ENCODE measurements around the gene CPNE4.

The CPNE4 gene

DNA sequence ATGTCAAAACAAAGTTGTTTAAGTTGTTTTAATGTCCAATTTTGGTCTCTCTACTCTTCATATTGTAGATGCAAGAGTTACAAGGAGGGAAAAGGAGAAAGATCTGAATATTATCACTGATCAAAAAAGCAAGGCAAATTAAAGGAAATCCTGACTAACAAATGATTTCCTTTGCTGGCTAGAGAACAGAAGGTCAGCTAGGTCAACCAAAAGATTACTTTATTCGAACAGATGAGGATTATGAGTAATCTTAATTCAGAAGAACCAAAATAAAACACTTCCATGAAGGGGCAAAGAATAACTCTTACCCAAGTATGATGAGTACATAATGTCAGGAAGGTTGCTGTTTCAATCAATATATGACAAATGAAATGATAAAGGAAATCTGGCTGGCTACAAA lies 33.8 kb downstream of the CPNE4 start:
- no peak for TF ChIP-seq CTCF (IDR thresholded peaks at IDR 0.05)

DNA sequence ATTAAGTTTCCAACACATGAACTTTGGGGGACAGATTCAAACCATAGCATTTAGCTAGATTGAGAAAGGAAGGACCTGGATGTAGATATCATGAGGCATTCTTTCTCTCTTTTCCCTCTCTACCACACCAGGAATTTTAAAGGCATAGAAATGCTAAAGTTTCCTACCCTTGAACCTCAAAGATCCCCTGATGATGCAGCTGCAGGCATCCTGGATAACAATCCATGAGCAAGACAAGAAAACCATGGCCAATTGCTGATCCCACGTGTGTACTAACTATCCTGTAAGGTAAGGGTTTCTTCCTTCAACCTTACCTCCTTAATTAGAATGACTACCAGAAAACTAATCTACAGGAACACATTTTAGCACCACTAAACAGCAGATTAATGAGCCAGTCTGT lies 36.8 kb downstream of the CPNE4 start:
- TF ChIP-seq CTCF (IDR thresholded peaks at IDR 0.05): no peak

DNA sequence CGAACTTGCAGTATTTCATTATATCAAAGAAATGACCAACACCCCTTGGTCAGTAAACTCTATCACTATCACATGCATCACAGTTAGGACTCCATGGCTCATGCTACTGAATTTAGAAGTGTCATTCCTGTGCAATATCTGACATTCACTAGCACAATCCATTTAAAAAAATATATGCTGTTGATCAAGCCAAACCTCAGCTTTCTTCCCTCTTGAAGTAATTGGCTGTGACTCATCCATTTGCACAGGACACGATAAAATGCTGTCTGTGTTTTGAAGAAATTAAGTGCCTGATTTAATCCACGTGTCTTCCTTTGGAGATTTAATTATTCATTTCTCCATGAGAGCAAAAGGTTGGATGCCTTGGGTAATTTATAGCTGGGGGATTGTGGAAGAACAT lies 38.9 kb downstream of the CPNE4 start:
- no peak for TF ChIP-seq CTCF (IDR thresholded peaks at IDR 0.05)

- TF ChIP-seq CTCF (IDR thresholded peaks at IDR 0.05): no peak
Measured at GRCh38 chr3:131989318-131989717, 45.5 kb downstream of the CPNE4 start.

DNA sequence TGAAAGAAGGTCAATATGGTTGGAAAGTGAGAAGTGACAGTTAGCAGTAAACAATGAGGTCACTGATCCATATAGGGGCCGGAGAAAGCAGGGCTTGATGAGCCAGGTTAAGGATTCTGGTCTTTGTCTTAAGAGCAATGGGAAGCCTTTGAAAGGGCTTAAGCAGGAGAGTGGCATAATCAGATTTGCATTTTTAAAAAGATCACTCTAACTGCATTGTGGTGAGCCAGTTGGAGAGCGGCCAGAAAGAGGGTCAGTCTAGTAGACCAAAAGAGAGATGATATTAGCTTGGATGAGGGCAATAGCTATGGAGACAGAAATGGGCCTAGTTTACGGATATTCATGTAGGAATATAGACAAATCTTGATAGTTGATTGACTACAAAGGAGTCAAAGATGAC lies 46.6 kb downstream of the CPNE4 start:
- no peak for TF ChIP-seq CTCF (IDR thresholded peaks at IDR 0.05)

- TF ChIP-seq CTCF (IDR thresholded peaks at IDR 0.05): no peak
Measured at GRCh38 chr3:131983689-131984088, 51.1 kb downstream of the CPNE4 start.

DNA sequence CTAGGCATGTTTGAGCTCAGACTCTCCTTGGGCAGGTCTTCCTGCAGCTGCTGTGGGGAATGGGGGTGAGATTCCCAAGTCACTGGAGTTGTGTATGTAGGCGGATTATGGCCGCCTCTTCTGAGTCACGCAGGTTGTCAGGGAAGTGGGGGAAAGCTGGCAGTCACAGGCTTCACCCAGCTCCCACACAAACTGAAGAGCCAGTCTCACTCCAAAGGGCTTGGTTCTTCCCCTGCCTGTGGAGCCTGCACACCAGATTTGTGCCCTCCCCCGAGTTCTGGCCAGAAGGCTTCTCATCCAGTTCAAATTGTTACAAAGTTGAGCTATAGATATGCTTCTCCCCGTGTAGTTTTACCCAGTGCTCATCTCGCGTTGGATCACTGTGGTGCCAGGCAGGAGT lies 53.5 kb downstream of the CPNE4 start:
- no peak for TF ChIP-seq CTCF (IDR thresholded peaks at IDR 0.05)

GRCh38 chr3:131976448-131976847 lies 58.4 kb downstream of the CPNE4 start:
- no peak for TF ChIP-seq CTCF (IDR thresholded peaks at IDR 0.05)

All from LNCAP (cell line).